ENCODE results near the gene NBEA.
"Not testable (repeated sequence)": the region's sequence is repeated elsewhere in the genome, so short reads cannot be mapped to it uniquely, and the experiment has no call there.

NBEA gene

DNA sequence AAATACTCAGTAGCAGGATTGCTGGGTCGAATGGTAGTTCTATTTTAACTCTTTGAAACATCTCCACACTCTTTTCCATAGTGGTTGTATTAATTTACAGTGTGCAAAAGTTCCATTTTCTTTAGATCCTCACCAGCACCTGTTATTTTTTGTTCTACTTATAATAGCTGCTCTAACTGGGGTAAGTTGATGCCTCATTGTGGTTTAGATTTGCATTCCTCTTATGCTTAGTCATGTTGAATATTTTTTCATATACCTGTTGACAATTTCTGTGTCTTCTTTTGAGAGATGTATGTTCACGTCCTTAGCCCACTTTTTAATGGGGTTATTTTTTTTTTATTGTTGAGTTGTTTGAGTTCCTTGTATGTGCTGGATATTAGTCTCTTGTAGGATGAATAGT is 144.6 kb downstream of the NBEA start:
- Histone ChIP-seq H3K4me3 (ENCODE audit: low read depth, low read length) (no peak overlapping the region), H3K23ac (ENCODE audit: low read length) (no peak overlapping the region), H3K79me2 (ENCODE audit: control insufficient read depth, insufficient read depth, low read length, poor library complexity) (no peaks in the 10 kb centered on the region), H3K9me3 (ENCODE audit: insufficient read depth, low read depth, low read length) (no peaks in the 10 kb centered on the region), H3K9ac (ENCODE audit: low read length) (no peak overlapping the region), H2AK5ac (ENCODE audit: low read length) (no peak overlapping the region), H4K8ac (ENCODE audit: low read depth, low read length) (no peak overlapping the region), H3K4ac (ENCODE audit: low read depth, low read length) (no peak overlapping the region), H3K4me2 (ENCODE audit: low read length) (no peak overlapping the region), H2BK120ac (ENCODE audit: insufficient read depth, low read length, poor library complexity) (no peak overlapping the region), H3K27me3 (ENCODE audit: insufficient read depth, low read length) (no peaks in the 10 kb centered on the region), H3K4me1 (ENCODE audit: control insufficient read depth in 1 of 2, insufficient read depth in 2 of 2, low read length in 2 of 2) (no peaks in the 10 kb centered on the region), H2BK12ac (ENCODE audit: low read length) (no peak overlapping the region), H3K36me3 (ENCODE audit: control insufficient read depth in 1 of 2, insufficient read depth in 2 of 2, low read length in 2 of 2) (no peaks in the 10 kb centered on the region), H2AFZ (ENCODE audit: insufficient read depth, low read length, poor library complexity) (no peak overlapping the region), H3K27ac (ENCODE audit: low read depth, low read length) (no peak overlapping the region), H3K79me1 (ENCODE audit: low read length) (no peaks in the 10 kb centered on the region), H3K14ac (ENCODE audit: low read length) (no peak overlapping the region), H2BK5ac (ENCODE audit: low read depth, low read length, poor library complexity) (no peak overlapping the region), H4K91ac (ENCODE audit: low read depth, low read length) (no peak overlapping the region), H3K18ac (ENCODE audit: low read length) (no peak overlapping the region), H4K12ac (ENCODE audit: low read depth, low read length) (no peak overlapping the region)
- DNase-seq: no peak
- no CpG with 5 or more reads among the region's 2 CpGs for WGBS (ENCODE audit: extremely low coverage, insufficient coverage, insufficient read length)

DNA sequence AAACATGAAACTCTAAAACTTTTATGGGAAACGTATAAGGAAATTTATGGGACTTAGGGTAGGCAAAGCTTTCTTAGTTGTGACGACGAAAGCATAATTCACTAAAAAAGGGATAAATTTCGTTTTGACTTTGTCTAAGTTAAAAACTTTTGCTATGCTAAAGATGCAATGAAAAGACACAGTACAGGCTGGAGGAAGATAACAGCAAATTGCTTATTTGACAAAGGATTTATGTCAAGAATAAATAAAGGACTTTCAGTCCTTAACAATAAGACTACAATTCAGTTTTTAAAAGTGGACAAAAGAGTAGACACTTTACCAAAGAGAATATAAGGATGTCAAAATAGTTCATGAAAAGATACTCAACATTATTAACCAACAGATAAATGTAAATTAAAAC is 150.2 kb downstream of the NBEA start:
- Histone ChIP-seq H3K4me2 (ENCODE audit: low read length) (no peak overlapping the region), H2BK120ac (ENCODE audit: insufficient read depth, low read length, poor library complexity) (no peak overlapping the region), H4K8ac (ENCODE audit: low read depth, low read length) (no peak overlapping the region), H3K27ac (ENCODE audit: low read depth, low read length) (no peak overlapping the region), H3K79me1 (ENCODE audit: low read length) (no peaks in the 10 kb centered on the region), H2AFZ (ENCODE audit: insufficient read depth, low read length, poor library complexity) (no peak overlapping the region), H3K4me3 (ENCODE audit: low read depth, low read length) (no peak overlapping the region), H3K18ac (ENCODE audit: low read length) (no peak overlapping the region), H4K91ac (ENCODE audit: low read depth, low read length) (no peak overlapping the region), H2BK12ac (ENCODE audit: low read length) (no peak overlapping the region), H2BK5ac (ENCODE audit: low read depth, low read length, poor library complexity) (no peak overlapping the region), H3K27me3 (ENCODE audit: insufficient read depth, low read length) (no peaks in the 10 kb centered on the region), H3K4me1 (ENCODE audit: control insufficient read depth in 1 of 2, insufficient read depth in 2 of 2, low read length in 2 of 2) (no peaks in the 10 kb centered on the region), H3K79me2 (ENCODE audit: control insufficient read depth, insufficient read depth, low read length, poor library complexity) (no peaks in the 10 kb centered on the region), H2AK5ac (ENCODE audit: low read length) (no peak overlapping the region), H3K36me3 (ENCODE audit: control insufficient read depth in 1 of 2, insufficient read depth in 2 of 2, low read length in 2 of 2) (no peaks in the 10 kb centered on the region), H3K23ac (ENCODE audit: low read length) (no peak overlapping the region), H4K12ac (ENCODE audit: low read depth, low read length) (no peak overlapping the region), H3K14ac (ENCODE audit: low read length) (no peak overlapping the region), H3K9ac (ENCODE audit: low read length) (no peak overlapping the region), H3K9me3 (ENCODE audit: insufficient read depth, low read depth, low read length) (no peaks in the 10 kb centered on the region), H3K4ac (ENCODE audit: low read depth, low read length) (no peak overlapping the region)
- DNase-seq: no peak
- no CpG with 5 or more reads among the region's 4 CpGs for WGBS (ENCODE audit: extremely low coverage, insufficient coverage, insufficient read length)

DNA sequence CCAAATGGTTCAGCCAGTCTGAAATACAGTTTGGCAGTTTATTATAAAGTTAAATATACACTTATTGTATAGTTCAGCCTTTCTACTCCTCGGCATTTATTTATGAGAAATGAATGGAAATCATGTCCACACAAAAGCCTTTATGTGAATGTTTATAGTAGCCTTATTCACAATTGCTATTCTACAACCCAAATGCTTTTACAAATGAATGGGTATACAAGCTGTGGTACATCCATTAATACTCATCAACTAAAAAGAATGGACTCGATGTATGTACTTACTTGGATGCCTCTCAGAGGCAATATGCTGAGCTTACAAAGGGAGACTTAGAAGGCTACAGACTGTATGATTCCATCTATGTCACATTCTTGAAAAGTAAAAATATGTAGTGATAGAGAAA is 150.7 kb downstream of the NBEA start:
- H4K91ac ChIP-seq (ENCODE audit: low read depth, low read length): no peak overlapping the region
- H3K14ac ChIP-seq (ENCODE audit: low read length): no peak overlapping the region
- H2AK5ac ChIP-seq (ENCODE audit: low read length): no peak overlapping the region
- no CpG with 5 or more reads among the region's 2 CpGs for WGBS (ENCODE audit: extremely low coverage, insufficient coverage, insufficient read length)
- no peak overlapping the region for H4K12ac ChIP-seq (ENCODE audit: low read depth, low read length)
- H3K4ac ChIP-seq (ENCODE audit: low read depth, low read length): no peak overlapping the region
- no peak for DNase-seq
- H2AFZ ChIP-seq (ENCODE audit: insufficient read depth, low read length, poor library complexity): no peak overlapping the region
- H3K23ac ChIP-seq (ENCODE audit: low read length): no peak overlapping the region
- no peak overlapping the region for H3K4me3 ChIP-seq (ENCODE audit: low read depth, low read length)
- H3K18ac ChIP-seq (ENCODE audit: low read length): no peak overlapping the region
- H3K79me1 ChIP-seq (ENCODE audit: low read length): no peaks in the 10 kb centered on the region
- no peaks in the 10 kb centered on the region for H3K79me2 ChIP-seq (ENCODE audit: control insufficient read depth, insufficient read depth, low read length, poor library complexity)
- H3K27me3 ChIP-seq (ENCODE audit: insufficient read depth, low read length): no peaks in the 10 kb centered on the region
- H2BK5ac ChIP-seq (ENCODE audit: low read depth, low read length, poor library complexity): no peak overlapping the region
- H3K4me1 ChIP-seq (ENCODE audit: control insufficient read depth in 1 of 2, insufficient read depth in 2 of 2, low read length in 2 of 2): no peaks in the 10 kb centered on the region
- no peak overlapping the region for H3K9ac ChIP-seq (ENCODE audit: low read length)
- no peak overlapping the region for H4K8ac ChIP-seq (ENCODE audit: low read depth, low read length)
- no peak overlapping the region for H2BK120ac ChIP-seq (ENCODE audit: insufficient read depth, low read length, poor library complexity)
- H3K27ac ChIP-seq (ENCODE audit: low read depth, low read length): no peak overlapping the region
- no peak overlapping the region for H2BK12ac ChIP-seq (ENCODE audit: low read length)
- H3K4me2 ChIP-seq (ENCODE audit: low read length): no peak overlapping the region
- H3K36me3 ChIP-seq (ENCODE audit: control insufficient read depth in 1 of 2, insufficient read depth in 2 of 2, low read length in 2 of 2): no peaks in the 10 kb centered on the region
- H3K9me3 ChIP-seq (ENCODE audit: insufficient read depth, low read depth, low read length): no peaks in the 10 kb centered on the region

DNA sequence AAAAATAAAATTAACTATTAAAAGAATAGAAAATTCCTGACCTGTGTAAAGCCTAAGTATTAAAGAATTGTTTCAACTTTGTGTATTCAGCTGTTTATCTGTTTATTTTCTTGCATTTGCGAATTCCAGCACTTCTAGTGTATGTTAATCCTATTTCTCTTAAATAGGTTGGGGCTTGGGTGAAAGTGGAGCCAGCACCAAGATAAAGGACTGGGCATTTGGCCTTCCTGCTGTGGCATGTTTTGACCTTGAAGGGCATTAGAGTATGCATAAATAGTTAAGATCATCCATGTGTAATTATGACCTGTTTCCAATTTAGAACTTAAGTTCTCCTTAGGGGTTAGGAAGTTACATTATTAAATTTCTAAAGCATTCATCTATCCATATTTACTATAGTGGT is 151.3 kb downstream of the NBEA start:
- H3K23ac ChIP-seq (ENCODE audit: low read length): no peak overlapping the region
- no peak overlapping the region for H3K4ac ChIP-seq (ENCODE audit: low read depth, low read length)
- no peak overlapping the region for H3K14ac ChIP-seq (ENCODE audit: low read length)
- no peak for DNase-seq
- H3K4me3 ChIP-seq (ENCODE audit: low read depth, low read length): no peak overlapping the region
- no peak overlapping the region for H2AFZ ChIP-seq (ENCODE audit: insufficient read depth, low read length, poor library complexity)
- no peaks in the 10 kb centered on the region for H3K79me1 ChIP-seq (ENCODE audit: low read length)
- no peak overlapping the region for H2BK12ac ChIP-seq (ENCODE audit: low read length)
- WGBS (ENCODE audit: extremely low coverage, insufficient coverage, insufficient read length): no CpG with 5 or more reads among the region's 1 CpG
- no peaks in the 10 kb centered on the region for H3K36me3 ChIP-seq (ENCODE audit: control insufficient read depth in 1 of 2, insufficient read depth in 2 of 2, low read length in 2 of 2)
- no peaks in the 10 kb centered on the region for H3K27me3 ChIP-seq (ENCODE audit: insufficient read depth, low read length)
- H3K18ac ChIP-seq (ENCODE audit: low read length): no peak overlapping the region
- H2BK5ac ChIP-seq (ENCODE audit: low read depth, low read length, poor library complexity): no peak overlapping the region
- H3K27ac ChIP-seq (ENCODE audit: low read depth, low read length): no peak overlapping the region
- no peaks in the 10 kb centered on the region for H3K9me3 ChIP-seq (ENCODE audit: insufficient read depth, low read depth, low read length)
- H4K91ac ChIP-seq (ENCODE audit: low read depth, low read length): no peak overlapping the region
- H4K12ac ChIP-seq (ENCODE audit: low read depth, low read length): no peak overlapping the region
- no peak overlapping the region for H4K8ac ChIP-seq (ENCODE audit: low read depth, low read length)
- no peak overlapping the region for H3K9ac ChIP-seq (ENCODE audit: low read length)
- no peaks in the 10 kb centered on the region for H3K79me2 ChIP-seq (ENCODE audit: control insufficient read depth, insufficient read depth, low read length, poor library complexity)
- no peak overlapping the region for H2BK120ac ChIP-seq (ENCODE audit: insufficient read depth, low read length, poor library complexity)
- no peak overlapping the region for H2AK5ac ChIP-seq (ENCODE audit: low read length)
- H3K4me1 ChIP-seq (ENCODE audit: control insufficient read depth in 1 of 2, insufficient read depth in 2 of 2, low read length in 2 of 2): no peaks in the 10 kb centered on the region
- no peak overlapping the region for H3K4me2 ChIP-seq (ENCODE audit: low read length)

DNA sequence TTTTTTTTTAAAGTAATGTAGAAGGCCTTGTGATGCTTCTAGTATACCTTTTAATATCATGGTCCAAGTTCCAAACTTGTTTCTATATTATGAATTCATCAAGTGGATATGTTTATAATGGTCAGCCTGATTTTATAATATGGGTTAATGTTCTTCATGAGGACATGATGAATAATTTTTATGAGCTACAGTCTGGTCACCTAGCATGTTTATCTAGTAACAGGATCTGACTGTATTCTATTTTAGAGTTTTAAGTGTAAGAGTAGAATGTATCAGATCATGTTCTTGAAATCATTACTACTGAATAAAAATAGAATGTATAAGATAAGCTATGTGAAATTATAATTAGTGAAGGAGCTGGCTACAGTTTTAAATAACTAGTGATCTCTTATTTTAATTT is 164.7 kb downstream of the NBEA start:
- DNase-seq; H3K4me3 ChIP-seq (ENCODE audit: low read depth, low read length); H2BK5ac ChIP-seq (ENCODE audit: low read depth, low read length, poor library complexity); H2AK5ac ChIP-seq (ENCODE audit: low read length); H3K79me1 ChIP-seq (ENCODE audit: low read length); H3K14ac ChIP-seq (ENCODE audit: low read length); H3K4ac ChIP-seq (ENCODE audit: low read depth, low read length); H2BK12ac ChIP-seq (ENCODE audit: low read length); H3K36me3 ChIP-seq (ENCODE audit: control insufficient read depth in 1 of 2, insufficient read depth in 2 of 2, low read length in 2 of 2); H3K9ac ChIP-seq (ENCODE audit: low read length); H3K79me2 ChIP-seq (ENCODE audit: control insufficient read depth, insufficient read depth, low read length, poor library complexity); H3K18ac ChIP-seq (ENCODE audit: low read length); H3K27me3 ChIP-seq (ENCODE audit: insufficient read depth, low read length); H2AFZ ChIP-seq (ENCODE audit: insufficient read depth, low read length, poor library complexity); H2BK120ac ChIP-seq (ENCODE audit: insufficient read depth, low read length, poor library complexity); H3K4me1 ChIP-seq (ENCODE audit: control insufficient read depth in 1 of 2, insufficient read depth in 2 of 2, low read length in 2 of 2); H4K12ac ChIP-seq (ENCODE audit: low read depth, low read length); H3K4me2 ChIP-seq (ENCODE audit: low read length); H3K9me3 ChIP-seq (ENCODE audit: insufficient read depth, low read depth, low read length); H3K23ac ChIP-seq (ENCODE audit: low read length); H4K8ac ChIP-seq (ENCODE audit: low read depth, low read length); H3K27ac ChIP-seq (ENCODE audit: low read depth, low read length); H4K91ac ChIP-seq (ENCODE audit: low read depth, low read length): not testable (repeated sequence)
